Epithelial cell of esophagus (primary cell): ENCODE data around the gene TENM4.
A peak's percentile ranks its signal among the peaks of the same experiment; 100 is the strongest.
"Not testable (repeated sequence)": the region's sequence is repeated elsewhere in the genome, so short reads cannot be mapped to it uniquely, and the experiment has no call there.

Experiments
- DNase-seq: peaks from one replicate; pipeline ENCODE4 v3.0.0; 2010; ENCODE audit warnings: low read depth
- H3K4me3 ChIP-seq: 2 replicates; pipeline ENCODE4 v1.5.1; 2011; ENCODE audit warnings: mild to moderate bottlenecking, low read length, control low read depth
- TF ChIP-seq, protein P1 (sequence below): IDR thresholded peaks from 2 replicates; pipeline ENCODE4 v1.5.1; 2011; ENCODE audit warnings: low read depth, mild to moderate bottlenecking, low read length, control low read depth, inconsistent platforms; ENCODE audit not compliant: insufficient read depth; ENCODE audit errors: missing control alignments

The TENM4 gene

GRCh38 chr11:78884761-78885160 is 556.1 kb downstream of the TENM4 start:
- TF ChIP-seq, protein P1, sequence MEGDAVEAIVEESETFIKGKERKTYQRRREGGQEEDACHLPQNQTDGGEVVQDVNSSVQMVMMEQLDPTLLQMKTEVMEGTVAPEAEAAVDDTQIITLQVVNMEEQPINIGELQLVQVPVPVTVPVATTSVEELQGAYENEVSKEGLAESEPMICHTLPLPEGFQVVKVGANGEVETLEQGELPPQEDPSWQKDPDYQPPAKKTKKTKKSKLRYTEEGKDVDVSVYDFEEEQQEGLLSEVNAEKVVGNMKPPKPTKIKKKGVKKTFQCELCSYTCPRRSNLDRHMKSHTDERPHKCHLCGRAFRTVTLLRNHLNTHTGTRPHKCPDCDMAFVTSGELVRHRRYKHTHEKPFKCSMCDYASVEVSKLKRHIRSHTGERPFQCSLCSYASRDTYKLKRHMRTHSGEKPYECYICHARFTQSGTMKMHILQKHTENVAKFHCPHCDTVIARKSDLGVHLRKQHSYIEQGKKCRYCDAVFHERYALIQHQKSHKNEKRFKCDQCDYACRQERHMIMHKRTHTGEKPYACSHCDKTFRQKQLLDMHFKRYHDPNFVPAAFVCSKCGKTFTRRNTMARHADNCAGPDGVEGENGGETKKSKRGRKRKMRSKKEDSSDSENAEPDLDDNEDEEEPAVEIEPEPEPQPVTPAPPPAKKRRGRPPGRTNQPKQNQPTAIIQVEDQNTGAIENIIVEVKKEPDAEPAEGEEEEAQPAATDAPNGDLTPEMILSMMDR = no peak
- DNase-seq = no peak
- H3K4me3 ChIP-seq = no peak overlapping the region

DNA sequence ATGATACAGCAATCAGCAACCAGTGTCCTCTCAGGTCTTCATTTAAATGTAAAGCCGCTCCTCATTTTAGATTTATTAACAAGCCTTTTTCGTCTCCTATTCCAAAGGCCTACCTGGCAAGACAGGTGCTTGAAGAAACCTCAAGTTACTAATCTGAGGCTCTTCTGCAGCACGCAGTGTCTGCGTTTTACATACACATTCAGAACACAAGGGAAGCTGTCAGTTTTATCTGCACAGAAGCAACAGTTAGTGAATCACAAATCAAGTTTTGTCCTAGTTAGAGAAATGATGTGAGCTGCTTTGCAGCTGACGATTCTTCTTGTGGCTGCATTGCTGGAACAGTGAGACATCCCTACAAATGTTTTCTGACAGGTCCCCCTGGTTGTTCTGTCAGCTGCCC is 557.3 kb downstream of the TENM4 start:
- no peak overlapping the region for H3K4me3 ChIP-seq
- TF ChIP-seq, protein P1 = no peak

GRCh38 chr11:78879094-78879980 is 561.5 kb downstream of the TENM4 start:
- not testable (repeated sequence) for DNase-seq, H3K4me3 ChIP-seq

More for the DNA sequence above, 557.3 kb downstream of the TENM4 start:
- DNase-seq = no peak

DNA sequence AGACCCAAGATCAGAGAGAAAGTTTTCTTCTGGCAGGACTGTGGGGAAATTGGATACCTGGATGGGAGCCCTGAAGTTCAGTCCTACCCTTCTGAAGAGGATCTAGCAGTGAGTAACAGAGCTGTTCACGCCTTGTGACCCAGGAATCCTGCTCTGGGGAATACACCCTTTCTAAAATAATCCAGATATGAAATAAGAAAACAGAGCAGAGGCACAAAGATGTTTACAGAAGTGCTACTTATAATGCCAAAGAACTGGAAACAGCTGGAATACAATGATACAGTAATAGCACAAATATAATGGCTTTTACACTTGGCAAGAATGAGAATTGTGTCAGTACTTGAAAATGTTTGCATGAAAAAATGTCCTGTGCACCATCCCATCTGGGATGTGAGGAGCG is 562.2 kb downstream of the TENM4 start:
- no peak overlapping the region for H3K4me3 ChIP-seq
- TF ChIP-seq, protein P1 = no peak
- DNase-seq = no peak

DNA sequence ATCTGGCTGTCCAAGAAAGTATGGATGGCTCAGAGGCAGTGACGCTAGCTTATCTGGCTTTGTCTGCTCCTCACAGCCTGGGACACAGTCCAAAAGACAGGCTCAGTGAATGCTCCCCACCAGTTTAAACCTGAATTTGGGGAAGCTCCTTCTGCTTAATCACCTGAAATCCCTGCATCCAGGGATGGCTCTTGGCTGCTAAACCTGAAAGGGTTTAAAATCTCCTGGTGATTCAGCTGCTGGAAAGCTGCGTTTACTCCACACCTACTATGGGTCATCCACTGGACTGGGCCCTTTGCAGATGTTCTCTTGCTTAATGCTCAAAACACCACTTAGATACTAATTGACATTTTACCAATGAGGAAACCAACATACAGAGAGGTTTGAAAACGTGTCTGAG is 564.2 kb downstream of the TENM4 start:
- no peak overlapping the region for H3K4me3 ChIP-seq
- TF ChIP-seq, protein P1 = no peak
- peak; percentile 69 for DNase-seq

GRCh38 chr11:78870655-78871054 is 570.2 kb downstream of the TENM4 start:
- TF ChIP-seq, protein P1 = no peak
- H3K4me3 ChIP-seq = no peak overlapping the region
- no peak for DNase-seq

- TF ChIP-seq, protein P1 = no peak
- no peak overlapping the region for H3K4me3 ChIP-seq
- no peak for DNase-seq
Observed at GRCh38 chr11:78869293-78869692, 571.5 kb downstream of the TENM4 start.
